NT2/D1 (cell line): Measurements from ENCODE around the gene MMP27.

Experiments used
- DNase-seq: peaks from one replicate; pipeline ENCODE4 v3.0.0-alpha.2; 2011; ENCODE audit warnings: low read depth, low spot score
- H3K27me3 ChIP-seq: 2 replicates; pipeline ENCODE4 v1.6.0; 2011; ENCODE audit warnings: mild to moderate bottlenecking; ENCODE audit not compliant: insufficient read length, insufficient read depth
- H3K36me3 ChIP-seq: 2 replicates; pipeline ENCODE4 v1.6.1; 2011; ENCODE audit warnings: mild to moderate bottlenecking, low read length, mixed read lengths; ENCODE audit not compliant: insufficient read depth, insufficient read length
- H3K4me1 ChIP-seq: 2 replicates; pipeline ENCODE4 v1.5.1; 2011; ENCODE audit not compliant: insufficient read depth, insufficient read length
- H3K4me3 ChIP-seq: 2 replicates; pipeline ENCODE4 v1.5.1; 2011; ENCODE audit warnings: low read depth; ENCODE audit not compliant: insufficient read length
- H3K9ac ChIP-seq: 2 replicates; pipeline ENCODE4 v1.6.0; 2011; ENCODE audit warnings: low read depth; ENCODE audit not compliant: insufficient read length
- H3K9me3 ChIP-seq: 2 replicates; pipeline ENCODE4 v1.5.1; 2011; ENCODE audit warnings: mild to moderate bottlenecking, low read length; ENCODE audit not compliant: insufficient read depth
- SUZ12 ChIP-seq: IDR thresholded peaks from 2 replicates; pipeline ENCODE4 v1.6.1; 2011; ENCODE audit not compliant: insufficient read length, insufficient read depth; ENCODE audit errors: extremely low read depth
- YY1 ChIP-seq: IDR thresholded peaks from 2 replicates; pipeline ENCODE4 v1.6.1; 2011; ENCODE audit not compliant: insufficient read length, insufficient read depth
- ZNF274 ChIP-seq: IDR thresholded peaks from 2 replicates; pipeline ENCODE4 v1.6.1; 2011; ENCODE audit warnings: mild to moderate bottlenecking, low read depth, low read length

MMP27 gene

GRCh38 chr11:102695201-102695600 lies 10.4 kb downstream of the MMP27 start:
- DNase-seq: no peak
- H3K9me3 ChIP-seq: no peaks in the 10 kb centered on the region
- H3K36me3 ChIP-seq: no peaks in the 10 kb centered on the region
- H3K4me1 ChIP-seq: no peaks in the 10 kb centered on the region
- H3K4me3 ChIP-seq: no peak overlapping the region
- no peak for TF ChIP-seq SUZ12
- TF ChIP-seq ZNF274: no peak
- no peak for TF ChIP-seq YY1
- no peaks in the 10 kb centered on the region for H3K27me3 ChIP-seq
- H3K9ac ChIP-seq: no peak overlapping the region

GRCh38 chr11:102685754-102686153 lies 19.8 kb downstream of the MMP27 start:
- H3K27me3 ChIP-seq: no peaks in the 10 kb centered on the region
- H3K9ac ChIP-seq: no peak overlapping the region
- no peaks in the 10 kb centered on the region for H3K9me3 ChIP-seq
- H3K4me1 ChIP-seq: no peaks in the 10 kb centered on the region
- TF ChIP-seq SUZ12 (no peak), YY1 (no peak), ZNF274 (no peak)
- no peak overlapping the region for H3K4me3 ChIP-seq
- H3K36me3 ChIP-seq: no peaks in the 10 kb centered on the region
- no peak for DNase-seq

- TF ChIP-seq ZNF274 (no peak), YY1 (no peak), SUZ12 (no peak)
- Histone ChIP-seq H3K4me3 (no peak overlapping the region), H3K9me3 (no peaks in the 10 kb centered on the region), H3K9ac (no peak overlapping the region), H3K27me3 (no peaks in the 10 kb centered on the region), H3K4me1 (no peaks in the 10 kb centered on the region), H3K36me3 (no peaks in the 10 kb centered on the region)
- DNase-seq: no peak
These were observed 20.2 kb downstream of the MMP27 start for GRCh38 chr11:102685338-102685737.

- H3K36me3 ChIP-seq: no peaks in the 10 kb centered on the region
- H3K27me3 ChIP-seq: no peaks in the 10 kb centered on the region
- H3K9ac ChIP-seq: no peak overlapping the region
- no peaks in the 10 kb centered on the region for H3K4me1 ChIP-seq
- TF ChIP-seq SUZ12: no peak
- no peak for TF ChIP-seq ZNF274
- no peak for TF ChIP-seq YY1
- H3K4me3 ChIP-seq: no peak overlapping the region
- no peaks in the 10 kb centered on the region for H3K9me3 ChIP-seq
- no peak for DNase-seq
These were observed 22.3 kb downstream of the MMP27 start for GRCh38 chr11:102683277-102683676.

- Histone ChIP-seq H3K4me3 (no peak overlapping the region), H3K9ac (no peak overlapping the region), H3K27me3 (no peaks in the 10 kb centered on the region), H3K9me3 (no peaks in the 10 kb centered on the region), H3K36me3 (no peaks in the 10 kb centered on the region), H3K4me1 (no peaks in the 10 kb centered on the region)
- TF ChIP-seq YY1: no peak
- no peak for TF ChIP-seq ZNF274
- TF ChIP-seq SUZ12: no peak
- no peak for DNase-seq
These were observed 24.6 kb downstream of the MMP27 start for GRCh38 chr11:102680945-102681344.

GRCh38 chr11:102678022-102678421 lies 27.5 kb downstream of the MMP27 start:
- no peak overlapping the region for H3K4me3 ChIP-seq
- H3K36me3 ChIP-seq: no peaks in the 10 kb centered on the region
- no peak for TF ChIP-seq YY1
- no peak for TF ChIP-seq SUZ12
- no peak for TF ChIP-seq ZNF274
- DNase-seq: no peak
- H3K27me3 ChIP-seq: no peaks in the 10 kb centered on the region
- no peak overlapping the region for H3K9ac ChIP-seq
- H3K9me3 ChIP-seq: no peaks in the 10 kb centered on the region
- no peaks in the 10 kb centered on the region for H3K4me1 ChIP-seq

GRCh38 chr11:102676084-102676483 lies 29.5 kb downstream of the MMP27 start:
- H3K4me1 ChIP-seq: no peaks in the 10 kb centered on the region
- H3K9ac ChIP-seq: no peak overlapping the region
- H3K9me3 ChIP-seq: no peaks in the 10 kb centered on the region
- TF ChIP-seq ZNF274 (no peak), SUZ12 (no peak), YY1 (no peak)
- no peak for DNase-seq
- H3K27me3 ChIP-seq: no peaks in the 10 kb centered on the region
- H3K36me3 ChIP-seq: no peaks in the 10 kb centered on the region
- no peak overlapping the region for H3K4me3 ChIP-seq

- Histone ChIP-seq H3K9me3 (no peaks in the 10 kb centered on the region), H3K27me3 (no peaks in the 10 kb centered on the region), H3K36me3 (no peaks in the 10 kb centered on the region), H3K9ac (no peak overlapping the region), H3K4me1 (no peaks in the 10 kb centered on the region), H3K4me3 (no peak overlapping the region)
- DNase-seq: no peak
- TF ChIP-seq SUZ12: no peak
- TF ChIP-seq YY1: no peak
- no peak for TF ChIP-seq ZNF274
These were observed 35.9 kb downstream of the MMP27 start for GRCh38 chr11:102669664-102670063.
